HG03354 (cell line): ENCODE results near the gene GRIN2D.

Source experiments
- ATAC-seq: cut with Tn5 transposase; IDR thresholded peaks from one replicate; pipeline ENCODE4 v1.9.1; 2021; ENCODE audit warnings: mild to moderate bottlenecking; ENCODE audit not compliant: unreplicated experiment, poor library complexity, severe bottlenecking

GRIN2D gene

GRCh38 chr19:48396016-48396823 is 2.8 kb downstream of the GRIN2D start:
- ATAC-seq, result no peak

GRCh38 chr19:48396824-48397176 is 3.3 kb downstream of the GRIN2D start:
- ATAC-seq, result no peak

- ATAC-seq, result no peak
Observed at GRCh38 chr19:48397263-48398101, 4.0 kb downstream of the GRIN2D start.

GRCh38 chr19:48398102-48398374 is 4.6 kb downstream of the GRIN2D start:
- ATAC-seq, result no peak

GRCh38 chr19:48398375-48399235 is 5.1 kb downstream of the GRIN2D start:
- ATAC-seq, result no peak

- ATAC-seq, result no peak
Observed at GRCh38 chr19:48400018-48400742, 6.7 kb downstream of the GRIN2D start.

- ATAC-seq, result no peak
Observed at GRCh38 chr19:48401287-48401686, 7.8 kb downstream of the GRIN2D start.

GRCh38 chr19:48403606-48404005 is 10.1 kb downstream of the GRIN2D start:
- peak; percentile 75 for ATAC-seq

- ATAC-seq, result no peak
Observed at GRCh38 chr19:48405010-48405659, 11.7 kb downstream of the GRIN2D start.

GRCh38 chr19:48405850-48406249 is 12.4 kb downstream of the GRIN2D start:
- no peak for ATAC-seq

- ATAC-seq, result no peak
Observed at GRCh38 chr19:48413879-48414587, 20.6 kb downstream of the GRIN2D start.

- no peak for ATAC-seq
Observed at GRCh38 chr19:48415395-48415794, 21.9 kb downstream of the GRIN2D start.

GRCh38 chr19:48415806-48416221 is 22.3 kb downstream of the GRIN2D start:
- ATAC-seq, result no peak

- no peak for ATAC-seq
Observed at GRCh38 chr19:48417421-48417820, 24.0 kb downstream of the GRIN2D start.

- ATAC-seq, result no peak
Observed at GRCh38 chr19:48418317-48419064, 25.0 kb downstream of the GRIN2D start.

- ATAC-seq, result no peak
Observed at GRCh38 chr19:48419158-48419920, 25.9 kb downstream of the GRIN2D start.

GRCh38 chr19:48421548-48421947 is 28.1 kb downstream of the GRIN2D start:
- no peak for ATAC-seq
